CMK (cell line): Measurements from ENCODE around the gene BAZ1B.
"Not testable (repeated sequence)": the region's sequence is repeated elsewhere in the genome, so short reads cannot be mapped to it uniquely, and the experiment has no call there.

Source experiments
- DNase-seq: peaks from one replicate; pipeline ENCODE4 v3.0.0-alpha.2; 2010; ENCODE audit warnings: low read depth

BAZ1B gene

DNA sequence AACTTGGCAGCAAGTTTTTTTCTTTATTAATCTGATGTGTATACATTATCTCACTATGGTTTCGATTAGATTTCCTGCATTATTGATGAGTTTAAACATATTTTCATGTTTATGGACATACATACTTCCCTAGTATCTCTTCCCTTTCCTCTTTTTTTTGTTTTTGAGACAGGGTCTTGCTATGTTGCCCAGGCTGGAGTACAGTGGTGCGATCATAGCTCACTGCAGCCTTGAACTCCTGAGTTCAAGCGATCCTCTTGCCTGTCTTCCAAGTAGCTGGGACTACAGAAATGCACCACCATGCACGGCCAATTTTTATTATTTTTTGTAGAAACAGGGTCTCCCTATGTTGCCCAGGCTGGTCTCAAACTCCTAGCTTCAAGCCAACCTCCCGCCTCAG is 18.9 kb downstream of the BAZ1B start:
- DNase-seq = no peak

DNA sequence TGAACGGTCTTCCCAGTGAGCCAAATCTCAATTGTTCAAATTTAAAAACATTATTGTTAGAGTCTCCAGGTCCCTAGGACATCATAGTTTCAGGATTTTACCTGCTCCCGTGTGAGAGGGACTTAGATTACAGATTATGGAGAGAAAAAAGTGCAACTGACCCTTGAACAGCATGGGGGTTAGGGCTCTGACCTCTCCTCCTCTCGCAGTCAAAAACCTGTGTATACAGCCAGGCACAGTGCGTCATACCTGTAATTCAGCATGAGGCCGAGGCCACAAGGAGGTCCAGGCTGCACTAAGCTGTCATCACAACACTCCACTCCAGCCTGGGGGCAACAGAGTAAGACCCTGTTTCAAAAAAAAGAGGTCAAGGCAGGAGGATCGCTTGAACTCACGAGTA is 25.5 kb downstream of the BAZ1B start:
- DNase-seq = no peak

DNA sequence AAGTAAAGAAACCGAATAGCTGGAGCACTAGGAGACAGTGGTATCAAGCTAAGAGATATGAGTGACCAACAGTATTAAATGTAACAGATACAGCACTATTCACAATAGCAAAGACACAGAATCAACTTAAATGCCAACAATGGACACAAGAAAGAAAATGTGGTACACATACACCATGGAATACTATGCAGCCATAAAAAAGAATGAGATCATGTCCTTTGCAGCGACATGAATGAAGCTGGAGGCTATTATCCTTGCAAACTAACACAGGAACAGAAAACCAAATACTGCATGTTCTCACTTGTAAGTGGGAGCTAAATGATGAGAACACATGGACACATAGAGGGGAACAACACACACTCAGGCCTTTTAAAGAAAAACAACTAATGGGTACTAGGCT is 26.6 kb downstream of the BAZ1B start:
- DNase-seq = not testable (repeated sequence)

DNA sequence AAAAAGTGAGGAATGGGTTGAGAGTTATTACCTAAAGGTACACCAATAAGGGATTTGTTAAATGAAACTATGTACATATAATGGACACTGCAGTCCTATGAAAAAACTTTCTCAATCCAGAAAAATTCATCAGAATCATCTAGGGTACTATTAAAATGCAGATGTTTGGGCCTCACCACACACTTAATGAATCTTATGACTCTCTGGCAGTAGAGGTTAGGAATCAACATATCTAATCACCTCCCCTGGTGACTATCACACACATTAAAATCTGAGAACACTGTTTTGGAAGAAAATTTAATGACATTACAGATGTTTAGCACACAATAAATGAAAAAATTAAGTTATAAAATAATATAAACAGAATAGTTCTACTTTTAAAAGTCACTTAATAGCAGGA is 32.1 kb downstream of the BAZ1B start:
- no peak for DNase-seq

DNA sequence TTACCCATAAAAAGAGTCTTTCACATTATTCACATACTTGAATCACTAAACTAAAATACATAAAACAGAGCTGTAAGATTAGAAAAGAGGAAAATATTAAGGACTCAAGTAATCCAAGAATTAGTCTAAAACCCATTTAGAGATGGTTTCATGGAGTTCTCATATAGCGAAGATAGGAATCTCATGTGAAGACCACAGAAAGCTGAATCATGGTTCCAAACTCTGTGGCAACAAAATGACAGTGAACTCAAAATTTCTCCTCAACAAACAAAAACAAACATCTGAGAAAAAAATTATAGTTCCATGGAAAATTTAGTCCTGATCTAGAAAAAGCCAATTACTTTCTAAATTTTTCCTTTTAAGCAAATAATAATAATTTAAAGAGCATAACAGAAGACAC is 34.6 kb downstream of the BAZ1B start:
- DNase-seq = no peak

DNA sequence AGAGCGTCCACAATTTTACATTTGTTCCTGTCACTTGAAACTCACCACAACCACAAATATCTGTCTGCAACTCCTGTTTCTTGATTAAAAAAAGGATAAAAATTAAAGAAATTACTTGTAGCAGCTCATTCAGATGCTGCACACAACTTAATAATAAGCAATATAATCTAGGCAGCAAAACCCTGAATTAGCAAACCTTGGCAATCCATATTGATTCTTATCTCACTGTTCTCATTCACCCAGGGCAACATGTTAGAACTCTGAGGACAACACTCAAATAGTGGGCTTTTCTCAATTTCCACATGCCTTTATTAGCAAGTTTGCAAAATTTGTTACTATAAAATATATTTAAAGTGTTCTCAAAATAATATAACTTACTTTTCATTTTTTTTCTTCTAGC is 38.9 kb downstream of the BAZ1B start:
- no peak for DNase-seq

DNA sequence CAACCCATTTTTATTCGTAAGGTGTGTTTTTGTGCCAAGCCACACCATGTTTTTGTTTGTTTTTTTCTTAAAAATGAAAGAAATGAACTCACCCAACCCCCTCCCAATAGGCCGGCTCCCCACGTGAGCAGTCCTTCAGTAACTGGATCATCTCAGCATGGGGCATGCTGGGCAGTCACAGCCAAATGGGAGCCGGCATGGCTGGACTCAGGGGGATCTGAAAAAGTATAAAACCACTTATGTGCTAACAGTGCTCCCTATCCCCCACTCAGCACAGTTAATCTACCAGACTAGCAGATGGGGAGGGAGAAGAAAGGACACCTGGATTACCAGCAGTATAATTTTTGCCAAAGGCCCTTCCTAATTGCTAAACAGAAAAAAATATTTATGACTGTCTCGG is 39.3 kb downstream of the BAZ1B start:
- no peak for DNase-seq

DNA sequence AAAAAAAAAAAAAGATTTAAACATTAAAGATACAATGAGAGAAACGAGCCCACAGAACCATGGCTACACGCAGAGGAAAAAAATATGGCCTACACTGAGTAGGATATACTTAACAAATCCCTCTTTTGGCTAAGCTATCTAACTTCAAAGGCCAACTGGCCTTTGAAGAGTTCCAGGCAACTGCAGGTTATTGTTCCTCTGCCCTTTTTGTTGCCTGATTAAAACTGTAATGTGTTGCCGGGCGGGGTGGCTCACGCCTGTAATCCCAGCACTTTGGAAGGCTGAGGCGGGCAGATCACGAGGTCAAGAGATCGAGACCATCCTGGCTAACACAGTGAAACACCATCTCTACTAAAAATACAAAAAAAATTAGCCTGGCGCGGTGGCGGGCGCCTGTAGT is 40.6 kb downstream of the BAZ1B start:
- DNase-seq = not testable (repeated sequence)

DNA sequence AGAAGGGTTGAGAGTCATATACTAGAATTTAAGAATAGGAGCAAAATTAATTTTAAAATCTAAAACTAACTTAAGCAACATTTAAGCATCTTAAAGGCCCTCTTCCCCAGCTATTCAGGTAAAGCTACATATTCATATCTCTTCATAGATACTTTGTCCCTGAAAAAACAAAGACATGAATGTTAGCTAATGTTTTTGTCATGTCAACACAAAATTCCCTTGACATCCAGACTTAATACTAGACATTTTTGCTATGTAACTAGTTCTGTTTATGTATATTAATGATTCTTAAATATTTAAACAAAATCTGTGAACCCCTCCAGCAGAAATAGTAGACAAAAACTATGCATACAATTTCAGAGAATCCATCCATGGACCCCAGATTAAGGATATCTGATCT is 43.5 kb downstream of the BAZ1B start:
- no peak for DNase-seq

DNA sequence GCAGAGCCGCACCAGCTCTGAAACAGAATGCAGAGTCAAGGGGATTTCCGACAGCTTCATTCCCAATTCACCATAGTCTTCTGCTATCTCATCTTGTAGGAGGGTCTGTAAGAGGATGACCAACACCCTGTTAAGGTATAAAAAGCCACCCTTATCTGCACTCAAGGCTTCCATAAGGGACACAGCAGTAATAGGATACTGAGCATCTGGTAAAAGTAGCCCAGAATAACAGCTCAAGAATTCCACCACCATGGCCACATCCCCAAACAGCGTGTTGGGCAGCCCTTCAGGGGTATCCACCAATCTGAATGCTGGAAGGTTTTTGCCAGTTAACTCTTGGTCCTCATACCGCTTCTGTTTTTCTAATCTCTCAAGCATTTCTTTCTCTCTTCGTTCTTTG is 44.7 kb downstream of the BAZ1B start:
- no peak for DNase-seq

DNA sequence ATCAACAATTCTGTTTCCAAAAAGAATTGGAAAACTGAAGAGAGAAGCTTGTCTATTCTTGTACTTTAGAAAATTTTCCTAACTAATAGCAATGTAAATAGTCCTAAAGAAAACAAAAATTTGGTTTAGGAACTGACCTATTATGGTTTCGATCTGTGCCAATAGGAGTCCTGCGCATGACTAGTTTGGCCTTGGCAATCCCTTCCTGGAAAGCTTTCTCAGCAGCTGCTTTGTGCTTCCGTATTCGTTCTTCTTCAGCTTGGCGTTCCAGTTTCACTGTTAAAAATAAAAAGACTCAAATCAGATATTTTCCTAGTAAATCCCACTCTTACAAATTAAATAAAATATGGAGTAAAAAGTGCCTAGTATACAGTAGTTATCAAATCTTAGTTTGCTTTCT is 51.9 kb downstream of the BAZ1B start:
- no peak for DNase-seq

DNA sequence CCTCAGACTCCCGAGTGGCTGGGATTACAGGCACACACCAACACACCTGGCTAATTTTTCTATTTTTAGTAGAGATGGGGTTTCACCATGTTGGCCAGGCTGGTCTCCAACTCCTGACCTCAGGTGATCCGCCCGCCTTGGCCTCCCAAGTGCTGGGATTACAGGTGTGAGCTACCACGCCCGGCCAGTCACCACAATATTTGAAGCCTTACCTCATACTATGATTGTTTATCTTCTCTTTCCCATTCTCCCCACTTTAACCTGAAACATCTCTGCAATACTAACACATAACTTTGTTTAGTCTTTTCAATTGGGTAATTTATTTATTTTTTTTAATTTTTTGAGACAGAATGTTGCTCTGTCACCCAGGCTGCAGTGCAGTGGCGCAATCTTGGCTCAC is 55.0 kb downstream of the BAZ1B start:
- not testable (repeated sequence) for DNase-seq

DNA sequence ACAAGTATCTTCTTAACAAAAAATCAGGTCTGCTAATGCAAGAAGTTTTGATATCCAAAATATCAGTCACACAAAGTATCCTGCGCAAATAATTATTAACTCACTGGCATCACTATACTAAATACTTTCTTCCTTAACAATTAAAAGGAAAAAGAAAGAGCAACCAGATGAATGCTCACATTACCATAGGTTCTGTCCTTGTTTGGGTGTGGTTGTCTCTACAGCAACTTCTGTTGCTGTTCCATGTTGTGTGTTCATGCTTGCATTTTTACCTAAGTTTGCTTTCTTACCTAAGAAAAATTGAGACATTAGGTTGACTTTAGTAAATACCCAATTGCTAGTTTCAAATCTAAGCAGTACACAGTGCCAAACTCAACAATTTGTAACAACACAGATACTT is 56.0 kb downstream of the BAZ1B start:
- DNase-seq = no peak

DNA sequence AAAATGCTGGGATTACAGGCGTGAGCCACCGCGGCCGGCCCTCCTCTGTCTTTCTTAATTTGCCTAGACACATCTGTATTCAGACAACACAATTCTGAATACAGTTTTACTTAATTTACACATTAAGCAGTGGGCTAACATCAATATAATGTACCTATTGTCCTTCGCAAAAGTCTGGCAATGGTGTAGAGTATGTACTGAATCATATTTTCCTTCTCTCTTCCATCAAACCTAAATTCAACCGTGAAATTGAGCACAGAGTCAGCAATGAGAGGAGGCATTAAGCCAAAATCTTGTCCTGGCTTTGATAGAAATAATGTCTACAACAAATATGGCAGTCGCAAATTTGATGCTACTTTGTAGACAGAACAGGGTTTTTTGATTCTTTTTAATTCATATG is 58.1 kb downstream of the BAZ1B start:
- DNase-seq = no peak

DNA sequence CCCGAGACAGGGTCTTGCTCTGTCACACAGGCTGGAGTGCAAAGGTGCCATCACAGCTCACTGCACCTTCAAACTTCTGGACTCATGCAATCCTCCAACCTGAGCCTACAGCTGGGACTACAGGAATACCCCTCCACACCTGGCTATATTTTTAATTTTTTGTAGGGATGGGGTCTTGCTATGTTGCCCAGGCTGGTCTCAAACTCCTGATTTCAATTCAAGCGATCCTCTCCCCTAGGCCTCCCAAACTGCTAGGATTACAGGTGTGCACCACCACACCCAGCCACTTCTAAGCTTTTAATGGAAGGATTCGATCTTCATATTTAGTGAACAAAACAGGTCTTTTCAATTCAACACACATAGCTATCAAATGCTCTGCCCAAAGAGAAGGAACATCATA is 58.8 kb downstream of the BAZ1B start:
- no peak for DNase-seq

DNA sequence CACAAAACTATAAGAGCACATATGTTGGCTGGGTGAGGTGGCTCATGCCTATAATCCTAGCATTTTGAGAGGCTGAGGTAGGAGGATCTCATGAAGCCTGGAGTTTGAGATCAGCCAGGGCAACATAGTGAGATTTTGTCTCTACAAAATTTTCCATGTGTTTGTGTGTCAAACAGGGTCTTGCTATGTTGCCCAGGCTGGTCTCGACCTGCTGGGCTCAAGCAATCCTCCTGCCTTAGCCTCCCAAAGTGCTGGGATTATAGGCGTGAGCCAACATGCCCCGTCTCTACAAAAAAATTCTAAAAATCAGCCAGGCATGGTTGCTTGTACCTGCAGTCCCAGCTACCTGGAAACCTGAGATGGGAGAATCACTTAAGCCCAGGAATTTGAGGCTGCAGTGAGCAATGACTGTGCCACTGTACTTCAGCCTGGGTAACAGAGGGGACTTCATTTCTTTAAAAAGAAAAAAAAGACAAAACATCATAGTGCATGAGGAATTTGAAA is 60.3 kb downstream of the BAZ1B start:
- DNase-seq = no peak

DNA sequence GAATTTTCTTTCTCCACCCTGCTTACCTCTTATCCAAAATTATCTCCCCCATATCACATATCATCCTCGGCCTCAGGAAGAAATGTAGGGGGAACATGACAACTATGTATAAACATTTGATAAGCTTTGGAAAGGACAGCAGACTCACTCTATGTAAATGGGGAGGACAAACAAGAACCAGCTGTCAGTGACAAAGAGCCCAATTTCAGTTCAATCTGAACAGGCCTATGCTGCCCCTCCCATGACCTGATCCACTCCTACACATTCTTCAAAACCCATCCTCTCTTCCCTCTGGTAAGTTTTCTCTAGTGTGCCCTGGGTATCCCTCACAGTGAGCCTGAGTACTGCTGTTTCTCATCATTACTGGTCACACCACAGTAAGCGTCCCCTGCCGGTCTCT is 67.7 kb downstream of the BAZ1B start:
- no peak for DNase-seq

DNA sequence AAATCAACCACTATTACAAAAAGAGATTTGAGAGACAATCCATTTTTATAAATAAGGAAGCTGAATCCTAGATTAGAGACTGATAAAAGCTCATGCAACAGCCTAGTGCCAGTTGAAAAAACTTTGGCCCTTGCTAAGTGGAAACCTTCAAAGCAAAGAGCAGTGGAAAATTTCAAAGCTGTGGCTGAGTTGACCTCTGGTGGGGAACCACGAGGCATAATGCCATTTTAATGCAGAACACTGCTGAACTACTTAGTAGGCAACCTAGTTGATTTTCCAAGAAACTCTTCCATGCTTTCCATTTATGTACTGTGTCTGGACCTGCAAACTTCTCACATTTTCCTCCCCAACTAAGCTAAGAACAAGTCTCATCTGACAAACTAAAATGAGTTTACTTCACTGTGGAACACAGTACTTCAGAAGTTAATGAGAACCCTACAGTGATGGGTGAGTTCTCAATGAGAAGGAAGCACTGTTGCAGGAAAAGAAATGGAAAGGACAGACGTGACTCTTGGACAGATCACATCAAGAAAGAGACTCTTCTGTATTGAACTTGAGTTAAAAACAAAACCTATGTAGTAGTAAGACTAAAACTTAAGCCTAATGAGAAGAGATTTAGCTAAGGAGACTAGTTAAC is 69.0 kb downstream of the BAZ1B start:
- no peak for DNase-seq

DNA sequence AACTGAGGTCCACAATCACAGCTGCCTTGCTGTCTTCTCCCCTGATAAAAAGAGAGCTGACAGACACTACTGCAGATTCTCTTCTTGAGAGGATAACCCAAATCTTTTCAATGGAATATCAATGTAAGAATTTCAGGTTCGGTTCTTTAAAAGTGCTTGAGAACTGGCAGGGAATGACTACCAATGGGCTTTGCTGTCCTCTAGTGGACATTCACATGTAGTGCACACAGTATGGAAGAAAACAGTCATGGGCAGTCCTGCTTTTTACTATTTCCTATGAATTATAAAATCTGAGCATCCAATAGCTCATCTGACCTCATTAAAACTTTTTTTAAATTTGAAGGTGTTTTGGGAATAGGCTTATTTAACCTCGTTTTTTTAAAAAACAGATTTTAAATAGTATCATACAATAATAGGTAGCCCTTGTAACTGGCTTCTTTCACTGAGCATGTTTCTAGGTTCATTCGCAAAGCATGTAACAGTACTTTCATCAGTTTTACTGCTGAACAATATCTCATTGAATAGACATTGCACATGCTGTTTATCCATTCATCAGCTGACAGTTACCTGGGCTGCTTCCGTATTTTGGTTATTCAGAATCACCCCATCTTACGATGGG is 70.2 kb downstream of the BAZ1B start:
- peak; percentile 14 for DNase-seq

DNA sequence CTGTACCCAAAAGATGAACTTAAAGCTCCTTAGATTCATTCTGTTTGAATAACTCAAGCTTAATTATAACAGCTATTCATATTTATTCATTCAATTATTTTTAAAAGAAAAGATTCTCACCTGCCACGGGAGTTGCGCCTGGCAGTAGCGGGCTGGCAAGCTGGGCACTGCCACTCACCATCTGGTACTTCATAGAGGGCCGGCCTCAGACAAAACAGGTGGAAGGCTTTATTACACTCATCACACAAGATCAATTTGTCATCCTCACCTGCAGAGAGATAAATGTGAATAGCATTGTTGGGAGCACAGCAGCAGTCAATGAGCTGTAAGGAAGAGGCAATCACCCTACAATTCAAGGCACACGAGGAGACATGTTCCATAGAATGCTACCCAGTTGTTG is 72.7 kb downstream of the BAZ1B start:
- DNase-seq = no peak

DNA sequence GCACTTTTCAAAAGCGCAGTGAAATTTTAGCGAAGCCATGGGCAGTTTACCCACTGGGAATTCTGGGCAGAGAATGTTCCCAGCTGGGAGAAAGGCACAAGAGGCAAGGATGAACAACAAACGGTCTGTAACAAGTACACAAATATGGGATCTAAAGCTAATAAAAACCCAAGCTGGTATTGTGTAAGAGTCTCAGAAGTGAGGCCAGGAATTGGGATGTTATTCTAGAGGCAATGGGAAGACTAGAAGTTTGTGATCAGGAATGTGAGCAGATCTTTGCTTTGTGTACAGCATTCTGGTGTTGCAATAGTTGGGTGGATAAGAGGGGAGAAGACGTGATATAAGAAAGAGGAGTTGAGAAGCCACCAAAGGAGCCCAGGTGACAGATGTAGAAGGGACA is 73.5 kb downstream of the BAZ1B start:
- DNase-seq = no peak

DNA sequence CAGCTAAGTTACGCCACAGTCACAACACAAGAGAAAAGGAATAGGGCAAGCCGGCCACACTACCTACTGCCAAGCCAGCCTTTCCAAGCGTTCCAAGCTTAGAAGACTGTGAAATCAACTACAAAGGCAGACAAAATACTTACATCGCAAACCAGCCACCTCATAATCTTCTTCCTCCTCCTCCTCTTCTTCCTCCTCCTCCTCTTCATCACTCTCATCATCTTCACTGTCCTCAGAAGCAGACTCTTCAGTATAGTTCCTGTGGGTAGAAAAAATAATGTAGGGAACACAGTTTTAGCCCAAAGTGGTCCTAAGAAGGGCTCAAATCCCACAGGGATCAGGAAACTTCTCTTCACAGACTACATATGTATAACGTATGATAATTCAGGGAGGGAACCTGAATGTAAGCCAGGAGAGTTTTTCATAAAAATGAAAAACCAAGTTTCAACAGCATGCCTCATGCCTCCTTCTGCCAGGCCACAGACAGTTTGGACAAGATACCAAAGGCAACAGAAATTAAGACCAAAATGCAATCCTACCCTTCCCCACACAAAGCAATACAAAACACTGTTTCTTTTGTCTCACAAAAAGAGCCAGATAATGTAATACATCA is 74.9 kb downstream of the BAZ1B start:
- DNase-seq = no peak

DNA sequence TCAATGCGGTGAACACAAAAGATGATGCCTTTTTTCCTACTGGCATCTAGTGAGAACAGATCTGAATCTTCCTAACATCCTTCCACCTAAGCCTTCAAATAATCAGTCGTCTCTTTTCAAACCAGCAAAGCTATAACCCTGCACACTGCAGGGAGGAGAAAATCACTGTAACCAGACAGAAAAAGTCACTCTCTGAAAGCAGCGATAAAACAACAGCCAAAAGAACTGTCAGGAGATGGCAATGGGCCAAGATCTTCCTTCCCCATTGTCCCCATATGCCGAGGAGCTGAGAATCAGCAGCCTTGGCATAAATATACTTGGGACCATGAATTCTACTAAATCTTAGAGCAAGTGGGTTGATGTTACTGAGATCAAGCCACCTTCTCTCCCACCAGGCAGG is 75.4 kb downstream of the BAZ1B start:
- DNase-seq = no peak
